ENCODE data around the gene ASB9. TPM values are rescaled to one million over a fixed set of nuclear protein-coding genes. Genes with fewer than 3 reads are reported as not detected.
"Not testable (repeated sequence)": the region's sequence is repeated elsewhere in the genome, so short reads cannot be mapped to it uniquely, and the experiment has no call there.

Gene ASB9
- total and polyA plus RNA-seq, 3 donors from 2014 or later: 63.9 to 88.8 (median 83.0) TPM

DNA sequence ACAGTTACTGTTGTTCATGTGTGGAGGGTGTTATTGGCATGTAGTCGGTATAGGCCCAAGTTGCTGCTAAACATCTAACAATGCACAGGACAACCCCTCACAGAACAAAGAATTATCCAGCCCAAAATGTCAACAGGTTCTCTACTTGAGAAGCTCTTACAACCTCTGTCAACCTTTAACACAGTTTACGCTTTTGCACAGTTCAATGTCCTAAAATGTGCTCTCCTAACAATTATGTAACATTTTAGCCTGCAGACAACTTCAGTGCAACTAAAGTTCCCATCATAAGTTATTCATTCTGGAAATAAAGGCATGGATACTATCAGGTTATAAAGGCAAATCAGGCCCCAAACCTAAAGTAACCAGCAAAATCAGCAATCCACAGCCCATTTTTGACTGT is 66.2 kb downstream of the ASB9 start:
- 95 to 100% methylated on average over 2 of the region's 2 CpGs for WGBS, 2 donors
- Histone ChIP-seq H3K27ac (no peak overlapping the region), H3K27me3 (no peaks in the 10 kb centered on the region), H3K4me3 (no peak overlapping the region), H3K36me3 (ENCODE audit: low read depth, missing control alignments) (no peaks in the 10 kb centered on the region), H3K9me3 (no peaks in the 10 kb centered on the region), H3K4me1 (no peaks in the 10 kb centered on the region)
- DNase-seq: no peak
- TF ChIP-seq, protein P1, sequence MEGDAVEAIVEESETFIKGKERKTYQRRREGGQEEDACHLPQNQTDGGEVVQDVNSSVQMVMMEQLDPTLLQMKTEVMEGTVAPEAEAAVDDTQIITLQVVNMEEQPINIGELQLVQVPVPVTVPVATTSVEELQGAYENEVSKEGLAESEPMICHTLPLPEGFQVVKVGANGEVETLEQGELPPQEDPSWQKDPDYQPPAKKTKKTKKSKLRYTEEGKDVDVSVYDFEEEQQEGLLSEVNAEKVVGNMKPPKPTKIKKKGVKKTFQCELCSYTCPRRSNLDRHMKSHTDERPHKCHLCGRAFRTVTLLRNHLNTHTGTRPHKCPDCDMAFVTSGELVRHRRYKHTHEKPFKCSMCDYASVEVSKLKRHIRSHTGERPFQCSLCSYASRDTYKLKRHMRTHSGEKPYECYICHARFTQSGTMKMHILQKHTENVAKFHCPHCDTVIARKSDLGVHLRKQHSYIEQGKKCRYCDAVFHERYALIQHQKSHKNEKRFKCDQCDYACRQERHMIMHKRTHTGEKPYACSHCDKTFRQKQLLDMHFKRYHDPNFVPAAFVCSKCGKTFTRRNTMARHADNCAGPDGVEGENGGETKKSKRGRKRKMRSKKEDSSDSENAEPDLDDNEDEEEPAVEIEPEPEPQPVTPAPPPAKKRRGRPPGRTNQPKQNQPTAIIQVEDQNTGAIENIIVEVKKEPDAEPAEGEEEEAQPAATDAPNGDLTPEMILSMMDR (IDR thresholded peaks at IDR 0.05): no peak
- TF ChIP-seq POLR2A (IDR thresholded peaks at IDR 0.05): no peak
- intact Hi-C loops (cut with DNase I; ENCODE audit: low total_unique reads): no loop called here

GRCh38 chrX:15202454-15203177 is 67.3 kb downstream of the ASB9 start:
- H3K27ac ChIP-seq: no peak overlapping the region
- TF ChIP-seq, protein P1 (IDR thresholded peaks at IDR 0.05): no peak
- TF ChIP-seq POLR2A (IDR thresholded peaks at IDR 0.05): no peak
- no peaks in the 10 kb centered on the region for H3K4me1 ChIP-seq
- intact Hi-C loops (cut with DNase I; ENCODE audit: low total_unique reads): no loop called here
- H3K4me3 ChIP-seq: no peak overlapping the region
- WGBS, 2 donors: 93 to 94% methylated on average over 2 of the region's 2 CpGs
- no peaks in the 10 kb centered on the region for H3K27me3 ChIP-seq
- H3K36me3 ChIP-seq (ENCODE audit: low read depth, missing control alignments): no peaks in the 10 kb centered on the region
- no peaks in the 10 kb centered on the region for H3K9me3 ChIP-seq
- DNase-seq: no peak

- intact Hi-C loops (cut with DNase I; ENCODE audit: low total_unique reads): no loop called here
- Histone ChIP-seq H3K4me1 (no peaks in the 10 kb centered on the region), H3K4me3 (no peak overlapping the region), H3K9me3 (no peaks in the 10 kb centered on the region), H3K27ac (no peak overlapping the region), H3K36me3 (ENCODE audit: low read depth, missing control alignments) (no peaks in the 10 kb centered on the region), H3K27me3 (no peaks in the 10 kb centered on the region)
- DNase-seq: no peak
- TF ChIP-seq, protein P1 (IDR thresholded peaks at IDR 0.05): no peak
- TF ChIP-seq POLR2A (IDR thresholded peaks at IDR 0.05): no peak
- WGBS, 2 donors: 80 to 86% methylated on average over 2 of the region's 2 CpGs
These were observed 69.0 kb downstream of the ASB9 start for GRCh38 chrX:15200871-15201270.

DNA sequence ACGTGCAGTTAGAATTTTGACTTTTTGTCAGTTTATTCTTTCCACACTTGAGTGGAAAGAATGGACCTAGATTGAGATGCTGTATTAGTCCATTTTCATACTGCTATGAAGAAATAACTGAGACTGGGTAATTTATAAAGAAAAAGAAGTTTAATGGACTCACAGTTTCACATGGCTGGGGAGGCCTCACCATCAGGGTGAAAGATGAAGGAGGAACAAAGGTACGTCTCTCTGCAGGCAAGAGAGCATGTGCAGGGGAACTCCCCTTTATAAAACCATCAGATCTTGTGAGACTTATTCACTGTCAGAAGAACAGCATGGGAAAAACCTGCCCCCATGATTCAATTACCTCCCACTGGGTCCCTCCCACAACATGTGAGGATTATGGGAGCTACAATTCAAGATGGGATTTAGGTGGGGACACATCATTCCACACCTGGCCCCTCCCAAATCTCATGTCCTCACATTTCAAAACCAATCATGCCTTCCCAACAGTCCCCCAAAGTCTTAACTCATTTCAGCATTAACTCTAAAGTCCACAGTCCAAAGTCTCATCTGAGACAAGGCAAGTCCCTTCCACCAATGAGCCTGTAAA is 71.2 kb downstream of the ASB9 start:
- H3K27me3 ChIP-seq; DNase-seq; H3K27ac ChIP-seq; H3K36me3 ChIP-seq (ENCODE audit: low read depth, missing control alignments); H3K4me3 ChIP-seq; H3K4me1 ChIP-seq; intact Hi-C loops (cut with DNase I; ENCODE audit: low total_unique reads); H3K9me3 ChIP-seq: not testable (repeated sequence)
- 85 to 92% methylated on average over 2 of the region's 2 CpGs for WGBS, 2 donors

- H3K4me3 ChIP-seq: no peak overlapping the region
- whole genome bisulfite sequencing, 2 donors: 60 to 61% methylated on average over 3 of the region's 3 CpGs
- no peaks in the 10 kb centered on the region for H3K36me3 ChIP-seq (ENCODE audit: low read depth, missing control alignments)
- TF ChIP-seq, protein P1 (IDR thresholded peaks at IDR 0.05): no peak
- no peak for TF ChIP-seq POLR2A (IDR thresholded peaks at IDR 0.05)
- intact Hi-C loops (cut with DNase I; ENCODE audit: low total_unique reads): no loop called here
- no peaks in the 10 kb centered on the region for H3K9me3 ChIP-seq
- DNase-seq: no peak
- no peak overlapping the region for H3K27ac ChIP-seq
- no peaks in the 10 kb centered on the region for H3K4me1 ChIP-seq
- H3K27me3 ChIP-seq: no peaks in the 10 kb centered on the region
These were observed 75.7 kb downstream of the ASB9 start for GRCh38 chrX:15194146-15194545.

Other genes with a start within 250 kb of the ASB9 start
- not detected for gene ASB11, start 45.6 kb upstream of the ASB9 start, total RNA-seq
- not detected for gene ASB11, start 45.6 kb upstream of the ASB9 start, polyA plus RNA-seq (ENCODE audit: insufficient read depth, low read depth, low replicate concordance)
- gene PIGA, start 65.4 kb upstream of the ASB9 start, total RNA-seq: 10 to 100 TPM; 13.0 to 17.0 TPM
- gene PIGA, start 65.4 kb upstream of the ASB9 start, polyA plus RNA-seq (ENCODE audit: insufficient read depth, low read depth, low replicate concordance): 8.1 TPM
- gene VEGFD, start 114.3 kb upstream of the ASB9 start, total RNA-seq: 1 to 10 TPM in 1 of 2 donors, under 1 TPM in 1; 0.74 to 1.5 TPM
- gene VEGFD, start 114.3 kb upstream of the ASB9 start, polyA plus RNA-seq (ENCODE audit: insufficient read depth, low read depth, low replicate concordance): 1.3 TPM
- gene PIR, start 223.2 kb upstream of the ASB9 start, total RNA-seq: 10 to 100 TPM in 1 of 2 donors, 1 to 10 TPM in 1; 9.7 to 10.3 TPM
- gene PIR, start 223.2 kb upstream of the ASB9 start, polyA plus RNA-seq (ENCODE audit: insufficient read depth, low read depth, low replicate concordance): 11.0 TPM
- under 1 TPM; 0.12 to 0.55 TPM for gene BMX, start 230.7 kb upstream of the ASB9 start, total RNA-seq
- gene BMX, start 230.7 kb upstream of the ASB9 start, polyA plus RNA-seq (ENCODE audit: insufficient read depth, low read depth, low replicate concordance): 1.2 TPM